ENCODE results near the gene CABCOCO1.

The CABCOCO1 gene

GRCh38 chr10:61747307-61747706 is 84.6 kb downstream of the CABCOCO1 start:
- no peak overlapping the region for H3K4me3 ChIP-seq (ENCODE audit: low read length)
- DNase-seq (ENCODE audit: low read depth, low spot score), result no peak

DNA sequence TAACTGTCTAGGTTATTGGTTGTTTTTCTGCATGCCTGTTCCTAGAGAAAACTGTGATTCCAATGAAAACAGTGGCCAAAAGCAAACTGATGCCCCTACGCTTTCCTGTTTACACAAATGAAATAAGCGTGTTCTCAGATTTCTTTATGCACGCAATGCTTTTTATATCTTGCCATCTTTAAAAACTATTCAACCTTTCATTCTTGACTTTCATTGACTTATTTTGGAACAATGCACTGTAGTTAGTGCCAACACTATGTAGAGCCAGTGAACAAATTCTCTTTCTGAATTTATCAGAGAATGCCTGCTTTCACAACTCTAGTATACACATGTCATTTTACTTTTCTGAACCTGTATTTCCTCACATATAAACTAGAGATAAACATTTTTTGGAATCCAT is 86.6 kb downstream of the CABCOCO1 start:
- DNase-seq (ENCODE audit: low read depth, low spot score), result no peak
- H3K4me3 ChIP-seq (ENCODE audit: low read length), result no peak overlapping the region

- H3K4me3 ChIP-seq (ENCODE audit: low read length), result peak overlapping the region; percentile 17; the same call in 1 of the 2 replicates
These were observed 88.3 kb downstream of the CABCOCO1 start for GRCh38 chr10:61750943-61751471.

DNA sequence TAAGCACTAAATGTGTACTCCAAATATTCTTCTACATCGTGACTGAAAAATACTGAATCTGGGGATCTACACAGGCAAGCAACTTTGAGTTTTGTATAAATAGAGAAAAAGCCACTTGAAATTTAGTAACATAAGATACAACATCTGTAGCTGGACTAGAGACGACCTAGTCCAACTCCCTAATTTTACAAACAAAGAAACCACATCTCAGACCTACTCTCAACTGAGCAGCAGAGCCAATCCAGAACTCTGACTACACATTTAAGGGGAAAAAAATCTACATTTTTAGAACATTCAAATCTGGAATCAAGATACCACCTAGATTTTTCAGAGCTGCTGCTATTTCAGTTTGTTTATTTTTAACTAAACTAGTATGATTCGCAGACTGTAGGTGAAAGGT is 88.9 kb downstream of the CABCOCO1 start:
- no peak for DNase-seq (ENCODE audit: low read depth, low spot score)
- H3K4me3 ChIP-seq (ENCODE audit: low read length), result peak overlapping the region; percentile 17; the same call in 1 of the 2 replicates

More at GRCh38 chr10:61750943-61751471, 88.3 kb downstream of the CABCOCO1 start:
- peak; percentile 95 for DNase-seq (ENCODE audit: low read depth, low spot score)

- H3K4me3 ChIP-seq (ENCODE audit: low read length), result no peak overlapping the region
- peak; percentile 76 for DNase-seq (ENCODE audit: low read depth, low spot score)
These were observed 89.6 kb downstream of the CABCOCO1 start for GRCh38 chr10:61752111-61753011.

DNA sequence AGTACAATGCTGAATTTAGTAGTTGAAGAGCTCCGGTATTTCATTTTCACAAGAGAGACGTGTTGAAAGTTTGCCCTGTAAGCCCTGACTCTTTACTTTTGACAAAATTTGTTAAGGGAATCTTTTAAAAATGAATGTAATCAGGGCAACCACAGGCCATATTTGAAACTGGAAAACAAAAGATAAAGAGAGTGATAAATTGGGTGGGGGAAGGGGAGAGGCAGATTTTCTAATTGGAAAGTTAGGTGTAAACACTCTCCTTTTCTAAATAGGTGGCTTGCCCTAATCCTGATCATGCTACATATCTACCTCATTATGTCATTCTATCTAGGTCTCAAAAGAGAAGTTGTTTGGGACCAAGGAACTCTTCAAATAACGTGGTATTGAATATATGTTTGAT is 90.7 kb downstream of the CABCOCO1 start:
- H3K4me3 ChIP-seq (ENCODE audit: low read length), result no peak overlapping the region
- DNase-seq (ENCODE audit: low read depth, low spot score), result no peak

GRCh38 chr10:61754587-61755550 is 92.1 kb downstream of the CABCOCO1 start:
- DNase-seq (ENCODE audit: low read depth, low spot score), result peak; percentile 70
- no peak overlapping the region for H3K4me3 ChIP-seq (ENCODE audit: low read length)

DNA sequence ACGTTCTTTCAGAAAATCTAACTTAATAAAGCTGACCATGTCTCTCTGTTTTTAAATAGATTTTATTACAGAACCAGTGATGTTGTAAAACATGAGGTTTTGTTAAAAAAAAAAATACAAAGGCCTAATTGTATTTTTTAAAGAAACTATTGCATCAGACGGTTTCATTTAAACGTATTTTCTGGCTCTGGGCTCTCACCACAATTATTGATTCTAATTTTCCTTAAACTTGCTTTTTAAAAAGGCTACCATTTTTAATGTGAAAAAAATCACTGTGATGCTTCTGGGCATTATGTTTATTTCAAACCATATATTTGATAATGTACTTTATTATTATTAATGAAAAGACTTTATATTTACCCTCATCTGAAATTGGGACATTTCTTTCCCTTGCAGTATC is 94.3 kb downstream of the CABCOCO1 start:
- DNase-seq (ENCODE audit: low read depth, low spot score), result no peak
- no peak overlapping the region for H3K4me3 ChIP-seq (ENCODE audit: low read length)

DNA sequence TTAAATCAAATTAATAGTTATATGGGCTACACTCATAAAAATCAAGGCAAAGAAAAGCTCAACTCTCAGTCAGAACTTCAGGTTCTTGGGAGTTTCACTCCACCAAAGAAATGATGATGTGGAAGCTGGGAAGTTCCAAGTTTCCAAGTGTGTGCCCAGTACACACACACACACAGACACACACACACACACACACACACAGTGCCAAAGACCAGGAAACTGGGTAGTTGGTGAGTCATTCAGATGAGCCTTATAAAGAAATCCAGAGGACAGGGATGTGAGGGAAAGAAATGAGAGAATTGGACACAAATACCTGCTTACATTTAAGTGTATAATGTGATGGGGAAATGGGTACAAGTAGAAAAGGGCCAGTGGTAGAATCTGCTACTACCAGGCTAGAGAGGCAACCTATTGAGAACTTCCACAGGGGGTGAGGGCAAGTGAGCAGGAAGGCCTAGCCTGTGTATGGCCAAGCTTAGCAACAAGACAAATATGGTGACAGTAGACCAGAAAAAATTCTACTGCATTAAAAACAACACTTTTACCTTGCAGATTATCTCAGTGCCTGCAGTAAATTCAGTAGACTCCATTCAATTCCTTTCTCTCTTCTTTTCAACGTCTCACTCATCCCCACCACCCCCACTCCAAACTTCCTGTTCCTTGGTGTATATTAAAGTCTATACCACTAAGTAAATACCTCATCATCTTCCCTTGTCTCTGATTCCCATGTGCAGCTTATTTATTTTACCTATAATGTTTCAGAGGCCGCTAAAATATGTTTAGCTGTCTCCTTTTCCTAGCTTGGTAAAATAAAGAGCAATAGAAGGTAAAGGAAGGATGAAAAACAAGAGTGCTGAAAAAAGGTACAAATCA is 95.0 kb downstream of the CABCOCO1 start:
- no peak for DNase-seq (ENCODE audit: low read depth, low spot score)
- peak overlapping the region; percentile 17 for H3K4me3 ChIP-seq (ENCODE audit: low read length)

- no peak overlapping the region for H3K4me3 ChIP-seq (ENCODE audit: low read length)
- DNase-seq (ENCODE audit: low read depth, low spot score), result no peak
These were observed 95.7 kb downstream of the CABCOCO1 start for GRCh38 chr10:61758433-61758832.

- H3K4me3 ChIP-seq (ENCODE audit: low read length), result peak overlapping the region; percentile 42
These were observed 97.0 kb downstream of the CABCOCO1 start for GRCh38 chr10:61759751-61760150.

GRCh38 chr10:61760943-61761824 is 98.5 kb downstream of the CABCOCO1 start:
- DNase-seq (ENCODE audit: low read depth, low spot score), result peak; percentile 81
- peak overlapping the region; percentile 42 for H3K4me3 ChIP-seq (ENCODE audit: low read length)

More at GRCh38 chr10:61759751-61760150, 97.0 kb downstream of the CABCOCO1 start:
- peak; percentile 90 for DNase-seq (ENCODE audit: low read depth, low spot score)

DNA sequence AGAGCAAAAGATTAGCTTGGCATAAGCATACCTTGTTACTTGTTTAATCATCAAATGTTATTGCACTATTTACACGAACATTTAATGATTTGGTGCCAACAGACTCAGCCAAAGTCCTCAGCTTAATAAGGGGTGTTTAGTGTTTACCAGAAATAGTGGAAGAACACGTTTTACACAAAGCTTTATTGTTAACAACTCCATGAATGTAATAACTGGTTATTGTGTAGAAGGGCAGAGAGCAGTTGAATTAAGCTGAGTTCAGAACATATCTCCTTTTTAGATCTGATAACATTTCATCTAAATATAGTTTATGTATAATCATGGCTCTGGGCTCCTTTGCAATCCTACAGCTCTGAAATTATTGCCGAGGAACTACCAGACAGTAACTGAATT is 99.1 kb downstream of the CABCOCO1 start:
- DNase-seq (ENCODE audit: low read depth, low spot score), result no peak

DNA sequence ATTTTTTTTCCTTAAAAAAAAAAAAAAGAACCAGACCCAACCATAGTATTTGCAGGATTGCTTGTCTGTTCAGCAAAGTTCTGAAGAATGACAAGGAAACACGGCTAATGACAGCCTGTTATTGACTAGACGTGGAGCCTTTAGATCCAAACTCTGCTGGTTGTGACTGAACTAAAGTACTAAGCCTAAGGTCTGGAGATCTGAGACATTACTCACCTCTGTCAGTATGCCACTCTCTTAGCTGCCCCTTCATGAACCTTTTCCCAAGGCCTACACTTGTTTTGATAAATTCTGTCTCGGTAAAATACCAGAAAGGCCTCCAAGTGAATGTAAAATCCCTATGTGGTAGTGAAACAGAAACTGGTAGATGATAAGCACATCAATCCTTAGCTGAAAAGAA is 101.0 kb downstream of the CABCOCO1 start:
- DNase-seq (ENCODE audit: low read depth, low spot score), result no peak
- no peak overlapping the region; the same call in 1 of the 2 replicates for H3K4me3 ChIP-seq (ENCODE audit: low read length)

More for the DNA sequence above, 99.1 kb downstream of the CABCOCO1 start:
- peak overlapping the region; percentile 42 for H3K4me3 ChIP-seq (ENCODE audit: low read length)

GRCh38 chr10:61764486-61764885 is 101.8 kb downstream of the CABCOCO1 start:
- DNase-seq (ENCODE audit: low read depth, low spot score), result no peak
- no peak overlapping the region for H3K4me3 ChIP-seq (ENCODE audit: low read length)

DNA sequence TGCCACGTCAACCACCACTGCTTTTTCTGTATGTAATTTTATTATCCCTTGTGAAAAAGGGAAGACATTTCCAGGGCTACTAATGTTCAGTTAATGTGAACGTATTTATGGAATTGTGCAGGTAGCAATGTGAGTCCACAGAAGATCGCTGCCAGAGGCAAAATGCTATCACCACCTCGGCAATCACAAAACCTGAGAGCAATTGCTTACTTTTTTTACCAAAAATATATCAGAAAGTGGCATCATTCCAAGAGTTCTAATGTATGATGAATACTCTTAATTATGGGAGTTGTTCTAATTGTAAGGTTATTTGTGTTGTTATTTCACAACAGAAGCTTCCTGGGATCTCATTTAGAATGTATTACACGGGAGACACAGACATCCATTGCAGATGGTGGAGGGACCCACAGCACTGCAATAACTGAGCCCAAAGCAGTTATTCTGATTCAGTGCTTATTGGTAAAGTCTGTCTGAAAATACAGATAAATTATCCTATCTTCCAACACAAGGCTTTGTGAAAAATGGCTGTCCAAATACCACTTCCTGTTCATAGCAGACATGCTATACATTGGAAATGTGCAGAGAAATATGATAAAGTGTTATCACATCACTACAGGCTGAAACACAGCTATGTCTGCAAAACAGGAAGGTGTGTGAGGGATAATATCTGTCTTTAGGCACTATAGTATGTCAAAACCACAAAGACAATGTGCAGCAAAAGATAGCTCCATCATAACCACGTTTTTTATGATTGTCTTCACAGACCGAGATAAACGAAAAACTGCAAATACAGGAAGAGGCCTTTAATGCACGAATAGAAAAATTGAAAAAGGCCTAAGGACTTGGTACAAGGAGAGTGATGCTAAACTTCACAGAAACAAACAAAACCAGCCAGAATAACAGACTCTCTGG is 102.7 kb downstream of the CABCOCO1 start:
- peak overlapping the region; percentile 26 for H3K4me3 ChIP-seq (ENCODE audit: low read length)
- DNase-seq (ENCODE audit: low read depth, low spot score), result peak; percentile 100

GRCh38 chr10:61766927-61767326 is 104.2 kb downstream of the CABCOCO1 start:
- no peak overlapping the region for H3K4me3 ChIP-seq (ENCODE audit: low read length)
- DNase-seq (ENCODE audit: low read depth, low spot score), result no peak
